K562 (cell line): Measurements from ENCODE around the gene C2orf42. TPM values are rescaled to one million over a fixed set of nuclear protein-coding genes. Genes with fewer than 3 reads are reported as not detected.
A peak's percentile ranks its signal among the peaks of the same experiment; 100 is the strongest.

Source experiments
- CBX2 ChIP-seq: fragments of 200-600 bp; sonication (generic); IDR thresholded peaks from one replicate; pipeline ENCODE4 v1.6.1; 2012; ENCODE audit warnings: mild to moderate bottlenecking, low read length, inconsistent platforms; ENCODE audit not compliant: insufficient read depth, poor library complexity, severe bottlenecking
- DNMT1 ChIP-seq: fragments of 450-650 bp; IDR thresholded peaks from 2 replicates; pipeline ENCODE4 v1.6.1; 2016; ENCODE audit warnings: antibody characterized with exemption, mild to moderate bottlenecking
- E2F3 ChIP-seq: fragments of 250-450 bp; sonication (Bioruptor Pico); IDR thresholded peaks from 2 replicates; pipeline ENCODE4 v1.4.0; 2020; ENCODE audit warnings: mild to moderate bottlenecking
- ESRRA ChIP-seq: fragments of 450-650 bp; IDR thresholded peaks from 2 replicates; pipeline ENCODE4 v1.6.1; 2014; ENCODE audit warnings: low read depth, mild to moderate bottlenecking, moderate library complexity, borderline replicate concordance
- FOXK1 ChIP-seq: sonication (generic); formaldehyde crosslinking; IDR thresholded peaks from 2 replicates; pipeline ENCODE4 v1.8.0; 2022; ENCODE audit warnings: missing genetic modification reagents, mild to moderate bottlenecking, borderline replicate concordance
- IRF1 ChIP-seq: sonication (generic); formaldehyde crosslinking; IDR thresholded peaks from 2 replicates; pipeline ENCODE4 v1.8.0; 2022; ENCODE audit warnings: missing genetic modification reagents, mild to moderate bottlenecking, borderline replicate concordance
- NRF1 ChIP-seq, 2 experiments: fragments of 450-650 bp; IDR thresholded peaks in 1 of 2; conservative IDR thresholded peaks in 1 of 2; 2 replicates each; pipeline ENCODE4 v1.6.1; 2014; ENCODE audit warnings: mild to moderate bottlenecking in 2 of 2
- POLR2AphosphoS5 ChIP-seq: IDR thresholded peaks from 2 replicates; pipeline ENCODE4 v1.6.1; 2011; ENCODE audit warnings: mild to moderate bottlenecking, low read depth, low read length, moderate library complexity; ENCODE audit not compliant: control insufficient read depth, insufficient read depth
- RERE ChIP-seq: sonication (generic); formaldehyde crosslinking; IDR thresholded peaks from 2 replicates; pipeline ENCODE4 v1.8.0; 2023; ENCODE audit warnings: missing genetic modification reagents, mild to moderate bottlenecking, borderline replicate concordance
- ZHX1 ChIP-seq: fragments of 150-350 bp; conservative IDR thresholded peaks from 2 replicates; pipeline ENCODE4 v1.6.1; 2014; ENCODE audit warnings: low read length
- ZNF512 ChIP-seq: IDR thresholded peaks from 2 replicates; pipeline ENCODE4 v1.6.1; 2016; ENCODE audit warnings: missing genetic modification characterization, missing compliant biosample characterization
- ZNF764 ChIP-seq: fragments of 250-450 bp; sonication (Bioruptor Pico); IDR thresholded peaks from 2 replicates; pipeline ENCODE4 v1.4.0; 2020; ENCODE audit warnings: low read depth, mild to moderate bottlenecking, moderate library complexity
- polyA plus RNA-seq, 8 experiments: library from polyadenylated mRNA; depleted of rRNA in 4 of 8; stranded (reverse) in 5 of 8; unstranded in 3 of 8; fragments of >200 nt; fragmentation: Nextera tagmentation in 2 of 8; fragmentation: Illumina TruSeq in 1 of 8; extraction: Ambion mirVana in 2 of 8; extraction: Trizol in 1 of 8; gene quantifications; 2 replicates each; pipeline versions ENCODE4 v1.2.1 to v1.2.3, GENCODE V29; 2011 to 2014; ENCODE audit warnings: inconsistent platforms in 1 of 8, missing spikeins in 1 of 8
- total RNA-seq, 7 experiments: library from RNA; depleted of rRNA in 6 of 7; stranded (reverse); fragments of >200 nt in 6 of 7; fragmentation: Illumina TruSeq in 2 of 7; extraction: Trizol in 2 of 7; gene quantifications; 2 replicates each; pipeline versions ENCODE4 v1.2.1 to v1.2.3, GENCODE V29; 2011 to 2021; ENCODE audit warnings: low replicate concordance in 1 of 7
- TF ChIP-seq, protein P1 (sequence below): fragments of 450-650 bp; IDR thresholded peaks from 2 replicates; pipeline ENCODE4 v1.6.1; 2016; ENCODE audit warnings: borderline replicate concordance

Gene C2orf42
- total and polyA plus RNA-seq, 9 of the 15 experiments (the other 6 are each of a cell fraction or from before 2014, with no cell fraction given), result 4.6 to 10.9 (median 7.5) TPM

- TF ChIP-seq E2F3 (CRISPR knock-in tag), result peak; percentile 98
- TF ChIP-seq, protein P1, sequence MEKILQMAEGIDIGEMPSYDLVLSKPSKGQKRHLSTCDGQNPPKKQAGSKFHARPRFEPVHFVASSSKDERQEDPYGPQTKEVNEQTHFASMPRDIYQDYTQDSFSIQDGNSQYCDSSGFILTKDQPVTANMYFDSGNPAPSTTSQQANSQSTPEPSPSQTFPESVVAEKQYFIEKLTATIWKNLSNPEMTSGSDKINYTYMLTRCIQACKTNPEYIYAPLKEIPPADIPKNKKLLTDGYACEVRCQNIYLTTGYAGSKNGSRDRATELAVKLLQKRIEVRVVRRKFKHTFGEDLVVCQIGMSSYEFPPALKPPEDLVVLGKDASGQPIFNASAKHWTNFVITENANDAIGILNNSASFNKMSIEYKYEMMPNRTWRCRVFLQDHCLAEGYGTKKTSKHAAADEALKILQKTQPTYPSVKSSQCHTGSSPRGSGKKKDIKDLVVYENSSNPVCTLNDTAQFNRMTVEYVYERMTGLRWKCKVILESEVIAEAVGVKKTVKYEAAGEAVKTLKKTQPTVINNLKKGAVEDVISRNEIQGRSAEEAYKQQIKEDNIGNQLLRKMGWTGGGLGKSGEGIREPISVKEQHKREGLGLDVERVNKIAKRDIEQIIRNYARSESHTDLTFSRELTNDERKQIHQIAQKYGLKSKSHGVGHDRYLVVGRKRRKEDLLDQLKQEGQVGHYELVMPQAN, result peak; percentile 34; the same call in 1 of the 2 replicates
- TF ChIP-seq RERE (CRISPR knock-in tag), result no peak
- TF ChIP-seq CBX2, result no peak
- TF ChIP-seq ZNF764, result no peak
- TF ChIP-seq POLR2AphosphoS5, result no peak; the same call in 1 of the 2 replicates
- TF ChIP-seq NRF1 (conservative IDR thresholded peaks at IDR 0.05 in 1 of 2, IDR thresholded peaks at IDR 0.05 in 1 of 2), result peak; percentile 96 to 97
- TF ChIP-seq IRF1, result no peak
- TF ChIP-seq ZNF512 (tag), result no peak; the same call in 1 of the 2 replicates
- no peak; the same call in 1 of the 2 replicates for TF ChIP-seq ESRRA
- no peak for TF ChIP-seq DNMT1
- TF ChIP-seq ZHX1, result 0 out of 2 replicates have a peak, but pooled peaks have one; percentile 70
- no peak for TF ChIP-seq FOXK1 (CRISPR knock-in tag)
Observed at GRCh38 chr2:70142590-70143313, 48.1 kb downstream of the C2orf42 start (continued).
